Measurements from ENCODE around the gene PSPN. TPM values are rescaled to one million over a fixed set of nuclear protein-coding genes. Genes with fewer than 3 reads are reported as not detected.

PSPN gene
- total RNA-seq, 2 experiments from 2014 or later = 0.81 to 0.85 TPM

GRCh38 chr19:6376512-6377190, 918 bp upstream of the PSPN start:
- POLR2A ChIA-PET = no interaction called here
- no peaks in the 10 kb centered on the region for H3K27me3 Mint-ChIP-seq
- Histone ChIP-seq H3K4me1 (ENCODE audit: insufficient read depth, low read length) (peaks cover 18% of the 10 kb centered on the region), H3K36me3 (ENCODE audit: insufficient read depth, low read length) (peaks cover 33% of the 10 kb centered on the region), H3K27ac (ENCODE audit: low read depth in 1 of 2, low read length in 2 of 2) (no peak overlapping the region), H3K27me3 (ENCODE audit: control insufficient read depth in 1 of 2, insufficient read depth in 2 of 2, low read length in 2 of 2) (no peaks in the 10 kb centered on the region), H3K4me3 (ENCODE audit: low read length) (no peak overlapping the region), H3K9me3 (ENCODE audit: control insufficient read depth in 1 of 2, insufficient read depth in 1 of 2, low read length in 2 of 2) (peaks cover 0 to 16% of the 10 kb centered on the region in 2 experiments)
- no peak for DNase-seq
- H3K27ac Mint-ChIP-seq = peak overlapping the region; percentile 39
- CTCF ChIA-PET = no interaction called here
- H3K4me1 Mint-ChIP-seq (ENCODE audit: low read depth) = peaks cover 13% of the 10 kb centered on the region
- no peaks in the 10 kb centered on the region for H3K9me3 Mint-ChIP-seq
- no peak for ATAC-seq (ENCODE audit: poor library complexity)
- H3K4me3 Mint-ChIP-seq = no peak overlapping the region
- intact Hi-C loops (cut with DNase I, micrococcal nuclease) = loop anchor here in 1 of 2 experiments (10.0 kb wide), 2 partner anchors 402 to 472 kb away; partner anchors contain the start of genes NDUFA11, RANBP3 and VMAC
- peaks cover 63% of the 10 kb centered on the region for H3K36me3 Mint-ChIP-seq (ENCODE audit: low read depth)
- no peak for TF ChIP-seq CTCF (IDR thresholded peaks at IDR 0.05)

GRCh38 chr19:6374711-6375410, 872 bp downstream of the PSPN start:
- Histone ChIP-seq H3K27me3 (ENCODE audit: control insufficient read depth in 1 of 2, insufficient read depth in 2 of 2, low read length in 2 of 2) (no peaks in the 10 kb centered on the region), H3K4me1 (ENCODE audit: insufficient read depth, low read length) (peaks cover 18% of the 10 kb centered on the region), H3K9me3 (ENCODE audit: control insufficient read depth in 1 of 2, insufficient read depth in 1 of 2, low read length in 2 of 2) (no peaks in the 10 kb centered on the region), H3K36me3 (ENCODE audit: insufficient read depth, low read length) (peaks cover 15% of the 10 kb centered on the region), H3K27ac (ENCODE audit: low read depth in 1 of 2, low read length in 2 of 2) (no peak overlapping the region), H3K4me3 (ENCODE audit: low read length) (no peak overlapping the region)
- CTCF ChIA-PET = no interaction called here
- POLR2A ChIA-PET = interaction anchor here (0.9 to 1.5 kb wide), 2 partner anchors 14 to 18 kb away, joined by 3 to 4 read pairs; partner anchors contain the start of genes CLPP and GTF2F1
- Mint-ChIP-seq H3K27ac (no peak overlapping the region), H3K36me3 (ENCODE audit: low read depth) (peaks cover 46% of the 10 kb centered on the region), H3K9me3 (no peaks in the 10 kb centered on the region), H3K27me3 (no peaks in the 10 kb centered on the region), H3K4me1 (ENCODE audit: low read depth) (peaks cover 16% of the 10 kb centered on the region), H3K4me3 (no peak overlapping the region)
- DNase-seq (no peak), ATAC-seq (ENCODE audit: poor library complexity) (no peak)
- TF ChIP-seq CTCF (IDR thresholded peaks at IDR 0.05) = no peak
- intact Hi-C loops (cut with DNase I, micrococcal nuclease) = loop anchor here in 1 of 2 experiments (5.0 to 10.0 kb wide), 3 partner anchors 362 to 470 kb away; partner anchors contain the start of genes GPR108, NDUFA11, RANBP3 and TRIP10

GRCh38 chr19:6374161-6374709, 1.5 kb downstream of the PSPN start:
- Mint-ChIP-seq H3K36me3 (ENCODE audit: low read depth) (peaks cover 46% of the 10 kb centered on the region), H3K9me3 (no peaks in the 10 kb centered on the region), H3K4me1 (ENCODE audit: low read depth) (peaks cover 19% of the 10 kb centered on the region), H3K27ac (peak overlapping the region; percentile 89), H3K4me3 (no peak overlapping the region), H3K27me3 (no peaks in the 10 kb centered on the region)
- H3K4me1 ChIP-seq (ENCODE audit: insufficient read depth, low read length) = peaks cover 18% of the 10 kb centered on the region
- intact Hi-C loops (cut with DNase I, micrococcal nuclease) = loop anchor here in 1 of 2 experiments (5.0 to 10.0 kb wide), 3 partner anchors 363 to 469 kb away; partner anchors contain the start of genes GPR108, NDUFA11, RANBP3 and TRIP10
- H3K27ac ChIP-seq (ENCODE audit: low read depth in 1 of 2, low read length in 2 of 2) = peak overlapping the region in 1 of 2 donors; percentile 2
- ChIA-PET CTCF (no interaction called here), POLR2A (interaction anchor here (1.0 to 4.0 kb wide), 4 partner anchors 12 to 695 kb away, joined by 4 to 172 read pairs (median 6); partner anchors contain the start of genes CLPP, DENND1C, GTF2F1 and ZNF557)
- TF ChIP-seq CTCF (IDR thresholded peaks at IDR 0.05) = no peak
- no peak for ATAC-seq (ENCODE audit: poor library complexity)
- H3K27me3 ChIP-seq (ENCODE audit: control insufficient read depth in 1 of 2, insufficient read depth in 2 of 2, low read length in 2 of 2) = no peaks in the 10 kb centered on the region
- H3K9me3 ChIP-seq (ENCODE audit: control insufficient read depth in 1 of 2, insufficient read depth in 1 of 2, low read length in 2 of 2) = no peaks in the 10 kb centered on the region
- H3K4me3 ChIP-seq (ENCODE audit: low read length) = no peak overlapping the region
- H3K36me3 ChIP-seq (ENCODE audit: insufficient read depth, low read length) = peaks cover 10% of the 10 kb centered on the region
- DNase-seq = peak in 2 of 14 experiments; percentile 25 to 56

All from CD4-positive, alpha-beta T cell (primary cell).